ENCODE measurements around the gene CCL24.
"Not testable (repeated sequence)": the region's sequence is repeated elsewhere in the genome, so short reads cannot be mapped to it uniquely, and the experiment has no call there.

The CCL24 gene

DNA sequence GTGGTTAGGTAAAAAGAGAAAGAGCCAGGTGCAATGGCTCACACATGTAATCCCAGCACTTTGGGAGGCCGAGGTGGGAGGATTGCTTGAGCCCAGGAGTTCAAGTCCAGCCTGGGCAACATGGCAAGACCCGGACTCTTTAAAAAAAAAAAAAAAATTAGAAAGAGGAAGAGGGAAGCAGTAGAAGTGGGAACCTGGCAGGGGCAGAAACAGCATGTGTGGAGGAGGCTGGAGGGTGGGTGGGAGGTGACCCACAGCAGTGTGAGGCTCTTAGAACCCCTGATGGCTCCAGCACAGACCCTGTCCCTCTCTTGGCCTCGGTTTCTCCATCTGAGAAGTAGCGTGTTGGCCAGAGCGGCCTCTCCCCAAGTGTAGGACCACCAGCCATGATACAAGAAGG lies 4.9 kb upstream of the CCL24 start:
- DNase-seq, result no peak

- DNase-seq, result no peak
Measured at GRCh38 chr7:75817116-75817515, 3.5 kb upstream of the CCL24 start.

- no peak for DNase-seq
Measured at GRCh38 chr7:75815418-75816064, 1.9 kb upstream of the CCL24 start.

- DNase-seq, result no peak
Measured at GRCh38 chr7:75814407-75814947, 871 bp upstream of the CCL24 start.

GRCh38 chr7:75813084-75813483 lies 522 bp downstream of the CCL24 start:
- no peak for DNase-seq

DNA sequence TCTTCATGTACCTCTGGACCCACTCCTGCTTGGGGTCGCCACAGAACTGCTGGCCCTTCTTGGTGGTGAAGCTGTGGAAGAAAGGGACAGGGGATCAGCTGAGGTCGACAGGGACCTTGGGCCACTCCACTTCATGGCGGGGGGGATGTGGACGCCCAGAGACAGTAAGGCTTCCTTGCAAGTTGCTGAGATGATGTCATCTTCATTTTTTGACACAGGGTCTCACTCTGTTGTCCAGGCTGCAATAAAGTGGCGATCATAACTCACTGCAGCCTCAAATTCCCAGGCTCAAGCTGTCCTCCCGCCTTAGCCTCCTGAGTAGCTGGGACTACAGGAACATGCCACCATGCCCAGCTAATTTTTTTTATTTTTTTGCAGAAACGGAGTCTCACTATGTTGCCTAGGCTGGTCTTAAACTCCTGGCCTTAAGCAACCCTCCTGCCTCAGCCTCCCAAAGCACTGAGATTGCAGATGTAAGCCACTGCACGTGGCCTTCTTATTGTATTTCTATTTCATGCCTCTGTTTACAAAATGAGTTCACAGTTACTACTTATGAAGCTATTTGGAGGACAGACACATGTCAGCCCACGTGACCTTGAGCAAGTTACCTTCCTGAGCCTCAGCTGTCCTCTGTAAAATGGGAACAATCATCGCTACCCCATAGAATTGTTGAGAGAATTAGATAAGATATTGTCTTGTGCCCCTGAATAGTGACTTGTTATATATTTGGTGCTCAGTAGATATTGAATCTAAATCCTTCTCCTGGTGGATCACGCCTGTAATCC lies 1.5 kb downstream of the CCL24 start:
- no peak for DNase-seq

- no peak for DNase-seq
Measured at GRCh38 chr7:75809396-75809795, 4.2 kb downstream of the CCL24 start.

DNA sequence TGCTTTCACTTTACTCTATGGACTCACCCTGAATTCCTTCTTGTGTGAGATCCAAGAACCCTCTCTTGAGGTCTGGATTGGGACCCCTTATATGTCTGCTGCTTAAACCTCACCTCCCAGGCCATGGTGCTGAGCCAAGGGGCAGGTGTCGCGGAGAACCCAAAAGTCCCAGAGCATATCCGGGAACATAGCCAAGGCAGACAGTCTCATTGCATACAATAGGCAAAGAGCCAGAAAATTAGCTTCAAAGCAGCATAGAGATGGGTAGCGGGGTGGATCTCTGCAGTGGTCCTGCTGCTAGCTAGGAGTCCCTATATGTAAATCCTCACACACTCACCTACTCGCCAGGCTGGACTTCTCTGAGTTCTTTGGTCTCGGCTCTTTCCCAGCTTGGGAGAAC lies 5.5 kb downstream of the CCL24 start:
- peak; percentile 46 for DNase-seq

- DNase-seq, result no peak
Measured at GRCh38 chr7:75807452-75807851, 6.2 kb downstream of the CCL24 start.

DNA sequence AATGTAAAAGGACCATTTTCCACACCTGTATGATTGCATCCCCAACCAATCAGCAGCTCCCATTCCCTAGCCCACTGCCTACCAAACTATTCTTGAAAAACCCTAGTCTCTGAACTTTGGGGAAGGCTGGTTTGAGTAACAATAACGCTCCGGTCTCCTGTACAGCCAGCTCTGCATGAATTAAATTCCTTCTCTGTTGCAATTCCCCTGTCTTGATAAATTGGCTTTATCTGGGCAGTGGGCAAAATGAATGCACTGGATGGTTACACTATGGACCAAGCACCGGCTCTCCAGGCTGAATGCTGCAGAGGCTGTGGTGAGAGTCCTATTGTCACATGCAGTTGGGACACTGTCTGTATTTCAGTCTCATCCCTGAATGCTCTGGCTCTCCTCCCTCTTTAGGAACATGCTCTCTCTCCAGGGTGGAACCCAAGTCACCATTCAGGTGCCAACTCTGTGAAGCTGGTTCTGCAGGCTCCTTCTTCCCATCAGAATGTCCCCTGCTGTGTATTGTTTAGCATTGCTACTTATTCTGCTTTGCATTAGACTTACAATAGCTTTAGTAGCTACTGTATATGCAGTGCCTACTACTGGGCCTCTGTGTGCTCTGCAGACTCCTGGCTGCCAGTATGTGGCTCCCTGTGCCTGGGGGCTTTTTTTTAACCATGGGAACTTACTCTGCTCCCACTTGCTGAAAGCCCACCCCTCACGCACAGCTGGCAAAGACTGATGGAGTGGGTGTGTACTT lies 6.9 kb downstream of the CCL24 start:
- no peak for DNase-seq

GRCh38 chr7:75804705-75805104 lies 8.9 kb downstream of the CCL24 start:
- DNase-seq, result no peak

DNA sequence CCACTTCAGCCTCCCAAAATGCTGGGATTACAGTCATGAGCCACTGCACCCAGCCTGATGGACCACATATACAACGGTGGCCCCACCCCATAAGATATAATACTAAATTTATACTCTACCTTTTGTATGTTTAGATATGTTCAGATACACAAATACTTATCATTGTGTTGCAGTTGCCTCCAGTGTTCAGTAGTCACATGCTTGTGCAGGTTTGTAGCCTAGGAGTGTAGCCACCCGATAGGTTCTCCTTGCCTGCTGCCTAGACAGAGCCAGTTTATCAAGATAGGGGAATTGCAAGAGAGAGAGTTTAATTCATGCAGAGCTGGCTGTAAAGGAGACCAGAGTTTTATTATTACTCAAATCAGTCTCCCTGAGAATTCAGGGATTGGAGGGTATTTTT lies 9.6 kb downstream of the CCL24 start:
- DNase-seq, result no peak

- no peak for DNase-seq
Measured at GRCh38 chr7:75802552-75802821, 11.1 kb downstream of the CCL24 start.

- DNase-seq, result no peak
Measured at GRCh38 chr7:75798770-75799169, 14.8 kb downstream of the CCL24 start.

DNA sequence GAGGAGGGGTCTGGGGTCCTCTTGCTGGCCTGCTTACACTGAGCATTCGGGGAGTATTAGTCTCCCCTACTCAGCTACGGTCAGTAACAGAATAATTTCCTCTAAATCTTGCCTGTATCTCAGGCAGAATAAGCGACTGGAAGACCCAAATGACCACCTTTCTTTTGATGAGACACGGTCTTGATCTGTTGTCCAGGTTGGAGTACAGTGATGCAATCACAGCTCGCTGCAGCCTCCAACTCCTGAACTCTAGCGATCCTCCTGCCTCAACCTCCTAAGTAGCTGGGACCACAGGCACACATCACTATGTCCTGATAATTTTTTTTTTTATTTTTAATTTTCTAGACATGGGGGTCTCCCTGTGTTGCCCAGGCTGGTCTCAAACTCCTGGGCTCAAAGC lies 17.2 kb downstream of the CCL24 start:
- DNase-seq, result no peak

GRCh38 chr7:75795831-75796285 lies 17.7 kb downstream of the CCL24 start:
- no peak for DNase-seq

GRCh38 chr7:75793676-75794075 lies 19.9 kb downstream of the CCL24 start:
- no peak for DNase-seq

- not testable (repeated sequence) for DNase-seq
Measured at GRCh38 chr7:75792567-75792966, 21.0 kb downstream of the CCL24 start.

DNA sequence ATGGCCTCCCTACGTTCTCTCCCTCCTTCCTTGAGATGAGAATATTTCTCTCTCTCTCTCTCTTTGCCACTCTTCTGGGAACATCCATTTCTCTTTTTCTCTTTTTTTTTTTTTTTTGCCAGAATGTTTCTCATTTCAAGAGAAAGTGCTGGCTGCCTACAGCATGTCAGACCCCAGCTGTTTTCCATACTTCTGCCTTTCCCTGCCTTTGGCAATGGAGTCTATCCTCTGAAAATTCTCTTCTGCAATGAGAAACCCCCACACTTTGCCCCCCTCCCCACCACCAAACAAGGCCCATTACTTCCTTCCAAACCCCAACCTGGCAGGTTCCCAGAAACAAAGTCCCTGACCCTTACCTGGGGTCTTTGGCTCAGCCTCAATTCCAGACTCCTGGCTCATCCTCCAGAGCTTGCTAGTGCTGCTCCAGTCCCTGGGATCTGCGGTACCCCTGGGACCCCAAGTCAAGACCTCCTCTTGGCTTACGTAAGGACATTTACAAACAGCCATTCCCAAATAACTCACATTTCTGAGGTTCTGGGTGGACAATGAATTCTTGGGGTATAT lies 24.2 kb downstream of the CCL24 start:
- no peak for DNase-seq

DNA sequence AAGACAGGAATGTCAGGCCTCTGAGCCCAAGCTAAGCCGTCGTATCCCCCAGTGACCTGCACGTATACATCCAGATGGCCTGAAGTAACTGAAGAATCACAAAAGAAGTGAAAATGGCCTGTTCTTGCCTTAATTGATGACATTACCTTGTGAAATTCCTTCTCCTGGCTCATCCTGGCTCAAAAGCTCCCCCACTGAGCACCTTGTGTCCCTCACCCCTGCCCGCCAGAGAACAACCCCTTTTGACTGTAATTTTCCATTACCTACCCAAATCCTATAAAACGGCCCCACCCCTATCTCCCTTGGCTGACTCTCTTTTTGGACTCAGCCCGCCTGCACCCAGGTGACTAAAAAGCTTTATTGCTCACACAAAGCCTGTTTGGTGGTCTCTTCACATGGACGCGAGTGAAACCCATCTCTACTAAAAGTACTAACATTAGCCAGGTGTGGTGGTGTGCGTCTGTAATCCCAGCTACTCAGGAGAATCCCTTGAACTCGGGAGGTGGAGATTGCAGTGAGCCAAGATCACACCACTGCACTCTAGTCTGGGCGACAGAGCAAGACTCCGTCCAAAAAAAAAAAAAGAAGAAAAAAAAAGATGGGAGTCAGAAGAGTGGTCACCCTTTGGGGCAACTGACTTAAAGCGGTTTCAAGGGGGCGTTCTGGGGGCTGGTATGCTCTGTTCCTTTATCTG lies 25.3 kb downstream of the CCL24 start:
- DNase-seq, result not testable (repeated sequence)

GRCh38 chr7:75783058-75783457 lies 30.5 kb downstream of the CCL24 start:
- DNase-seq, result not testable (repeated sequence)

DNA sequence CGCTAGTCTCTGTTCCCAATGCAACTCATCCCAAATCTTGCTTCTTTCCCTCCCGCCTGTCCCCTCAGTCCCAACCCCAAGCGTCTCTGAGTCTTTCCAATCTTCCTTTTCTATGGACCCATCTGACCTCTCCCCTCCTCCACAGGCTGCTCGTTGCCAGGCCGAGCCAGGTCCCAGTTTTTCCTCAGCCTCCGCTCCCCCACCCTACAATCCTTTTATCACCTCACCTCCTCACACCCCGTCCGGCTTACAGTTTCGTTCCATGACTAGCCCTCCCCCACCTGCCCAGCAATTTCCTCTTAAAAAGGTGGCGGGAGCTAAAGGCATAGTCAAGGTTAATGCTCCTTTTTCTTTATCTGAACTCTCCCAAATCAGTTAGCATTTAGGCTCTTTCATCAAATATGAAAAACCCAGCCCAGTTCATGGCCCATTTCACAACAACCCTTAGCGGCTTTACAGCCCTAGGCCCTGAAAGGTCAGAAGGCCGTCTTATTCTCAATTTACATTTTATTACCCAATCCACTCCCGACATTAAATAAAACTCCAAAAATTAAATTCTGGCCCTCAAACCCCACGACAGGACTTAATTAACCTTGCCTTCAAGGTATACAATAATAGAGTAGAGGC lies 32.8 kb downstream of the CCL24 start:
- not testable (repeated sequence) for DNase-seq
